H1 (cell line): Measurements from ENCODE around the gene NR3C1. TPM values are rescaled to one million over a fixed set of nuclear protein-coding genes. Genes with fewer than 3 reads are reported as not detected.

ENCODE experiments used
- CTCF ChIA-PET: fragments of 300-600 bp; sonication (Branson Sonifier 250); formaldehyde crosslinking; loops from one replicate; lab custom pipeline; 2021; ENCODE audit not compliant: partially characterized antibody; lab: Charles Lee
- POLR2A ChIA-PET: fragments of 300-600 bp; sonication (Branson Sonifier 250); formaldehyde crosslinking; loops from one replicate; lab custom pipeline; 2021; ENCODE audit warnings: inconsistent platforms; ENCODE audit not compliant: partially characterized antibody; lab: Charles Lee
- DNase-seq, 2 experiments: peaks; one replicate each; pipeline versions ENCODE4 v3.0.0 to v3.0.0-alpha.2; 2010 to 2022; ENCODE audit warnings: low spot score in 2 of 2, low read depth in 1 of 2, mixed read lengths in 1 of 2
- FAIRE-seq: peaks from 2 replicates; lab custom pipeline; 2011; peaks lifted over from hg19 to GRCh38; lab: Jason Lieb, UNC
- H2AFZ ChIP-seq: 2 replicates; pipeline ENCODE4 v1.8.1; 2012; ENCODE audit warnings: low read length, inconsistent platforms
- H2AK5ac ChIP-seq: 2 replicates; pipeline ENCODE4 v1.6.1; 2013; ENCODE audit warnings: low read depth, low read length
- H2BK120ac ChIP-seq: replicated peaks from 2 replicates; pipeline ENCODE3; 2013; ENCODE audit warnings: low read depth, low read length, inconsistent platforms
- H2BK12ac ChIP-seq: 2 replicates; pipeline ENCODE4 v1.6.1; 2013; ENCODE audit warnings: low read depth, low read length
- H2BK15ac ChIP-seq: 2 replicates; pipeline ENCODE4 v1.6.1; 2013; ENCODE audit warnings: low read length
- H2BK20ac ChIP-seq: 2 replicates; pipeline ENCODE4 v1.6.1; 2013; ENCODE audit warnings: low read length
- H2BK5ac ChIP-seq: 2 replicates; pipeline ENCODE4 v1.6.1; 2013; ENCODE audit warnings: low read depth, low read length
- H3K14ac ChIP-seq: 2 replicates; pipeline ENCODE4 v1.6.1; 2013; ENCODE audit warnings: inconsistent platforms; ENCODE audit not compliant: insufficient read length
- H3K18ac ChIP-seq: 2 replicates; pipeline ENCODE4 v1.6.1; 2013; ENCODE audit warnings: low read length; ENCODE audit errors: extremely low read depth
- H3K23ac ChIP-seq: 2 replicates; pipeline ENCODE4 v1.6.1; 2013; ENCODE audit warnings: inconsistent platforms; ENCODE audit not compliant: insufficient read length
- H3K23me2 ChIP-seq: 2 replicates; pipeline ENCODE4 v1.6.1; 2013; ENCODE audit warnings: low read depth, low read length
- H3K27ac ChIP-seq: 2 replicates; pipeline ENCODE4 v1.6.1; 2011; ENCODE audit warnings: low read depth, low read length, inconsistent platforms
- H3K27me3 ChIP-seq, 4 experiments: replicated peaks in 1 of 4; 1 replicate in 1 of 4; 2 replicates in 3 of 4; pipeline versions ENCODE4 v1.6.1 to v1.8.1; 2011 to 2013; ENCODE audit warnings: low read length in 3 of 4, mild to moderate bottlenecking in 3 of 4, inconsistent platforms in 2 of 4, mixed read lengths in 2 of 4, moderate library complexity in 1 of 4; ENCODE audit not compliant: control insufficient read depth in 3 of 4, insufficient read depth in 3 of 4; ENCODE audit errors: extremely low read depth in 1 of 4
- H3K36me3 ChIP-seq, 4 experiments: 2 replicates each; pipeline versions ENCODE4 v1.6.1 to v1.8.1; 2011 to 2013; ENCODE audit warnings: mild to moderate bottlenecking in 4 of 4, low read length in 3 of 4, moderate library complexity in 2 of 4, control low read depth in 1 of 4, inconsistent platforms in 1 of 4; ENCODE audit not compliant: insufficient read depth in 4 of 4, control insufficient read depth in 2 of 4
- H3K4ac ChIP-seq: replicated peaks from 2 replicates; pipeline ENCODE3; 2013; ENCODE audit warnings: low read length, low read depth, mixed read lengths, inconsistent platforms; ENCODE audit not compliant: insufficient read length
- H3K4me1 ChIP-seq, 4 experiments: replicated peaks in 1 of 4; 1 replicate in 1 of 4; 2 replicates in 3 of 4; pipeline versions ENCODE4 v1.6.1 to v1.8.1; 2011 to 2013; ENCODE audit warnings: low read length in 3 of 4, inconsistent platforms in 2 of 4, mixed read lengths in 1 of 4; ENCODE audit not compliant: insufficient read depth in 4 of 4, control insufficient read depth in 3 of 4
- H3K4me2 ChIP-seq, 2 experiments: 2 replicates each; pipeline versions ENCODE4 v1.6.1 to v1.8.1; 2011 to 2013; ENCODE audit warnings: low read depth in 2 of 2, low read length in 2 of 2, control low read depth in 1 of 2, inconsistent platforms in 1 of 2, mild to moderate bottlenecking in 1 of 2; ENCODE audit not compliant: insufficient read depth in 1 of 2
- H3K4me3 ChIP-seq, 4 experiments: fragments of 200-600, 300-600 bp in 1 of 4; sonication (generic), shearing (Covaris generic), sonication (Bioruptor Twin) in 1 of 4; 2 replicates each; pipeline versions ENCODE4 v1.5.1 to v1.8.1; 2011 to 2016; ENCODE audit warnings: low read length in 4 of 4, low read depth in 3 of 4, control low read depth in 2 of 4, inconsistent platforms in 2 of 4, mild to moderate bottlenecking in 2 of 4, mixed read lengths in 1 of 4, moderate library complexity in 1 of 4; ENCODE audit not compliant: insufficient read depth in 2 of 4; ENCODE audit errors: extremely low read depth in 1 of 4
- H3K56ac ChIP-seq: replicated peaks from 2 replicates; pipeline ENCODE3; 2013; ENCODE audit warnings: low read depth, mild to moderate bottlenecking, mixed read lengths, low read length, inconsistent platforms; ENCODE audit not compliant: insufficient read length
- H3K79me1 ChIP-seq: 2 replicates; pipeline ENCODE4 v1.6.1; 2013; ENCODE audit warnings: low read depth, low read length, control low read depth
- H3K79me2 ChIP-seq, 2 experiments: 2 replicates each; pipeline versions ENCODE4 v1.6.1 to v1.8.1; 2012 to 2013; ENCODE audit warnings: low read length in 2 of 2, mild to moderate bottlenecking in 2 of 2, inconsistent platforms in 1 of 2; ENCODE audit not compliant: insufficient read depth in 2 of 2, control insufficient read depth in 1 of 2
- H3K9ac ChIP-seq, 4 experiments: replicated peaks in 1 of 4; 1 replicate in 1 of 4; 2 replicates in 3 of 4; pipeline versions ENCODE4 v1.6.1 to v1.8.1; 2011 to 2013; ENCODE audit warnings: low read depth in 3 of 4, low read length in 3 of 4, control low read depth in 2 of 4, mild to moderate bottlenecking in 2 of 4, moderate library complexity in 2 of 4, inconsistent platforms in 1 of 4; ENCODE audit errors: extremely low read depth in 1 of 4
- H3K9me3 ChIP-seq, 2 experiments: 2 replicates each; pipeline versions ENCODE4 v1.6.1 to v1.8.1; 2012 to 2013; ENCODE audit warnings: mild to moderate bottlenecking in 2 of 2, moderate library complexity in 2 of 2, control low read depth in 1 of 2, inconsistent platforms in 1 of 2, low read depth in 1 of 2, low read length in 1 of 2, mixed read lengths in 1 of 2; ENCODE audit not compliant: insufficient read depth in 2 of 2
- H4K20me1 ChIP-seq, 2 experiments: replicated peaks in 1 of 2; 2 replicates each; pipeline versions ENCODE3 to v1.8.1; 2011 to 2013; ENCODE audit warnings: inconsistent platforms in 2 of 2, low read length in 2 of 2, mild to moderate bottlenecking in 1 of 2; ENCODE audit not compliant: insufficient read depth in 2 of 2, control insufficient read depth in 1 of 2
- H4K5ac ChIP-seq: 2 replicates; pipeline ENCODE4 v1.6.1; 2013; ENCODE audit warnings: low read length, low read depth, mixed read lengths, inconsistent platforms; ENCODE audit not compliant: insufficient read length
- H4K8ac ChIP-seq: 2 replicates; pipeline ENCODE4 v1.8.0; 2013; ENCODE audit warnings: mild to moderate bottlenecking, moderate library complexity, low read length, inconsistent platforms; ENCODE audit not compliant: insufficient read depth; ENCODE audit errors: extremely low read depth
- H4K91ac ChIP-seq: replicated peaks from 2 replicates; pipeline ENCODE3; 2013; ENCODE audit warnings: low read length, mixed read lengths, inconsistent platforms; ENCODE audit not compliant: insufficient read length
- BACH1 ChIP-seq: IDR thresholded peaks from 2 replicates; pipeline ENCODE4 v1.6.1; 2012; ENCODE audit warnings: low read length, improper control_type of control experiment
- BCL11A ChIP-seq, 2 experiments: IDR thresholded peaks; one replicate each; pipeline ENCODE4 v1.6.1; 2011; ENCODE audit warnings: low read depth in 2 of 2, low read length in 2 of 2, mild to moderate bottlenecking in 2 of 2
- CBX5 ChIP-seq: fragments of 300-800, 300-1000 bp; sonication (generic); IDR thresholded peaks from 2 replicates; pipeline ENCODE4 v1.7.1; 2016; ENCODE audit warnings: antibody characterized with exemption, low read length, low read depth
- CEBPB ChIP-seq: IDR thresholded peaks from 2 replicates; pipeline ENCODE4 v1.6.1; 2012; ENCODE audit warnings: low read depth, low read length
- NANOG ChIP-seq: IDR thresholded peaks from 2 replicates; pipeline ENCODE4 v1.6.1; 2011; ENCODE audit warnings: low read length, low read depth, mild to moderate bottlenecking, inconsistent platforms; ENCODE audit not compliant: insufficient read depth, poor library complexity, severe bottlenecking
- POLR2A ChIP-seq, 2 experiments: IDR thresholded peaks; 1 replicate in 1 of 2; 2 replicates in 1 of 2; pipeline ENCODE4 v1.6.1; 2011; ENCODE audit warnings: low read depth in 2 of 2, low read length in 2 of 2, mild to moderate bottlenecking in 2 of 2; ENCODE audit errors: control extremely low read depth in 1 of 2
- RFX5 ChIP-seq: IDR thresholded peaks from 2 replicates; pipeline ENCODE4 v1.6.1; 2011; ENCODE audit warnings: low read depth, low read length, improper control_type of control experiment, borderline replicate concordance
- TAF7 ChIP-seq: optimal IDR thresholded peaks from 2 replicates; pipeline ENCODE3; 2011; ENCODE audit warnings: low read depth, mild to moderate bottlenecking, inconsistent platforms, low read length, moderate library complexity, borderline replicate concordance
- WGBS, 2 experiments: shearing (Covaris generic) in 1 of 2; methylation state at CpG; one replicate each; pipeline versions ENCODE4 v1.1.6 to v1.1.7; 2013 to 2015; ENCODE audit warnings: low lambda C conversion rate in 2 of 2, mixed read lengths in 2 of 2, inconsistent platforms in 1 of 2, low coverage in 1 of 2, missing lambda C conversion rate in 1 of 2; ENCODE audit not compliant: insufficient replicate concordance in 2 of 2, insufficient coverage in 1 of 2, insufficient read length in 1 of 2; ENCODE audit errors: extremely low coverage in 1 of 2, missing lambda C conversion rate in 1 of 2; 5-methylcytosine and 5-hydroxymethylcytosine counted together
- polyA plus RNA-seq, 7 experiments: library from polyadenylated mRNA; depleted of rRNA in 3 of 7; stranded (reverse) in 5 of 7; unstranded in 2 of 7; fragments of >200 nt in 5 of 7; fragments of 200-250 nt in 2 of 7; gene quantifications; 1 replicate in 5 of 7; 2 replicates in 1 of 7; 4 replicates in 1 of 7; pipeline versions ENCODE4 v1.2.1 to v1.2.3, GENCODE V29; 2011 to 2013; ENCODE audit warnings: missing spikeins in 2 of 7, mixed read lengths in 2 of 7
- total RNA-seq: library from RNA; stranded (reverse); fragmentation: NEBNext Ultra II Directional; extraction: Animal tissue kit (Norgen Biotek cat#: 25700); gene quantifications from 2 replicates; pipeline ENCODE4 v1.2.1, GENCODE V29; 2021

Gene NR3C1
- total and polyA plus RNA-seq, 2 of the 8 experiments (the other 6 are each of a cell fraction or from before 2014, with no cell fraction given): 1.7 to 5.4 TPM

GRCh38 chr5:143306040-143306439 is 97.4 kb downstream of the NR3C1 start:
- Histone ChIP-seq H2AK5ac (no peak overlapping the region), H2BK20ac (no peak overlapping the region), H3K9me3 (no peaks in the 10 kb centered on the region), H3K27ac (no peak overlapping the region), H3K4me3 (no peak overlapping the region), H3K56ac (no peak overlapping the region), H3K79me2 (no peaks in the 10 kb centered on the region), H3K9ac (no peak overlapping the region), H2BK12ac (no peak overlapping the region), H4K5ac (no peak overlapping the region), H2AFZ (no peak overlapping the region), H3K23ac (no peak overlapping the region), H3K36me3 (no peaks in the 10 kb centered on the region), H3K4me2 (no peak overlapping the region), H3K14ac (no peak overlapping the region), H3K4me1 (no peaks in the 10 kb centered on the region), H3K23me2 (no peaks in the 10 kb centered on the region), H3K27me3 (no peaks in the 10 kb centered on the region), H3K4ac (no peak overlapping the region), H2BK120ac (no peak overlapping the region), H3K18ac (no peak overlapping the region), H4K8ac (no peak overlapping the region), H2BK5ac (no peak overlapping the region), H2BK15ac (no peak overlapping the region), H4K20me1 (no peaks in the 10 kb centered on the region), H4K91ac (no peak overlapping the region), H3K79me1 (no peaks in the 10 kb centered on the region)
- ChIA-PET POLR2A (no interaction called here), CTCF (no interaction called here)
- TF ChIP-seq CEBPB (no peak), BCL11A (IDR thresholded peaks at IDR 0.05; ENCODE audit: low read depth in 2 of 2, low read length in 2 of 2) (no peak), NANOG (no peak), POLR2A (IDR thresholded peaks at IDR 0.05; ENCODE audit: control extremely low read depth in 1 of 2, low read depth in 2 of 2, low read length in 2 of 2) (no peak), TAF7 (no peak), BACH1 (no peak), RFX5 (no peak), CBX5 (no peak)
- FAIRE-seq (no peak), DNase-seq (no peak)
- WGBS, 2 experiments: 94% methylated on average over 2 of the region's 2 CpGs; no CpG with 5 or more reads in 1 of the 2 experiments
